ENCODE results near the gene CHST11. TPM values are rescaled to one million over a fixed set of nuclear protein-coding genes. Genes with fewer than 3 reads are reported as not detected.

CHST11 gene
- total and polyA plus RNA-seq, 4 donors: 0.57 to 11.1 (median 3.7) TPM

GRCh38 chr12:104626069-104626837, 169.5 kb downstream of the CHST11 start:
- Histone ChIP-seq H3K36me3 (ENCODE audit: control insufficient read depth in 4 of 4, insufficient read depth in 3 of 4, low read depth in 1 of 4, low read length in 3 of 4) (no peaks in the 10 kb centered on the region), H3K9ac (ENCODE audit: low read depth in 1 of 2, low read length in 2 of 2) (no peak overlapping the region), H3K4me3 (ENCODE audit: low read depth in 1 of 3, low read length in 3 of 3) (no peak overlapping the region), H3K4me1 (ENCODE audit: control insufficient read depth in 4 of 4, insufficient read depth in 4 of 4, low read length in 3 of 4) (no peaks in the 10 kb centered on the region), H3K27ac (ENCODE audit: low read depth in 1 of 2, low read length in 2 of 2) (no peak overlapping the region), H3K27me3 (ENCODE audit: control insufficient read depth in 4 of 4, insufficient read depth in 4 of 4, low read length in 3 of 4) (no peaks in the 10 kb centered on the region), H3K9me3 (ENCODE audit: control insufficient read depth in 4 of 4, low read length in 3 of 4) (peaks cover 0 to 1% (median 0%) of the 10 kb centered on the region in 4 donors)
- TF ChIP-seq HNF4G (IDR thresholded peaks at IDR 0.05) (no peak), EGR1 (IDR thresholded peaks at IDR 0.05; ENCODE audit: low read depth in 2 of 2) (no peak), TAF1 (conservative IDR thresholded peaks at IDR 0.05) (no peak), RAD21 (IDR thresholded peaks at IDR 0.05) (no peak), JUND (IDR thresholded peaks at IDR 0.05) (no peak), FOXA2 (IDR thresholded peaks at IDR 0.05) (no peak), SP1 (IDR thresholded peaks at IDR 0.05) (no peak), MAX (IDR thresholded peaks at IDR 0.05) (no peak), NR2F2 (IDR thresholded peaks at IDR 0.05) (no peak), HNF4A (conservative IDR thresholded peaks at IDR 0.05) (no peak), FOXA1 (IDR thresholded peaks at IDR 0.05) (no peak)
- TF ChIP-seq, protein P1, sequence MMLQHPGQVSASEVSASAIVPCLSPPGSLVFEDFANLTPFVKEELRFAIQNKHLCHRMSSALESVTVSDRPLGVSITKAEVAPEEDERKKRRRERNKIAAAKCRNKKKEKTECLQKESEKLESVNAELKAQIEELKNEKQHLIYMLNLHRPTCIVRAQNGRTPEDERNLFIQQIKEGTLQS (IDR thresholded peaks at IDR 0.05): no peak
- TF ChIP-seq, protein P2, sequence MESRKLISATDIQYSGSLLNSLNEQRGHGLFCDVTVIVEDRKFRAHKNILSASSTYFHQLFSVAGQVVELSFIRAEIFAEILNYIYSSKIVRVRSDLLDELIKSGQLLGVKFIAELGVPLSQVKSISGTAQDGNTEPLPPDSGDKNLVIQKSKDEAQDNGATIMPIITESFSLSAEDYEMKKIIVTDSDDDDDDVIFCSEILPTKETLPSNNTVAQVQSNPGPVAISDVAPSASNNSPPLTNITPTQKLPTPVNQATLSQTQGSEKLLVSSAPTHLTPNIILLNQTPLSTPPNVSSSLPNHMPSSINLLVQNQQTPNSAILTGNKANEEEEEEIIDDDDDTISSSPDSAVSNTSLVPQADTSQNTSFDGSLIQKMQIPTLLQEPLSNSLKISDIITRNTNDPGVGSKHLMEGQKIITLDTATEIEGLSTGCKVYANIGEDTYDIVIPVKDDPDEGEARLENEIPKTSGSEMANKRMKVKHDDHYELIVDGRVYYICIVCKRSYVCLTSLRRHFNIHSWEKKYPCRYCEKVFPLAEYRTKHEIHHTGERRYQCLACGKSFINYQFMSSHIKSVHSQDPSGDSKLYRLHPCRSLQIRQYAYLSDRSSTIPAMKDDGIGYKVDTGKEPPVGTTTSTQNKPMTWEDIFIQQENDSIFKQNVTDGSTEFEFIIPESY (IDR thresholded peaks at IDR 0.05): no peak
- TF ChIP-seq, protein P3, sequence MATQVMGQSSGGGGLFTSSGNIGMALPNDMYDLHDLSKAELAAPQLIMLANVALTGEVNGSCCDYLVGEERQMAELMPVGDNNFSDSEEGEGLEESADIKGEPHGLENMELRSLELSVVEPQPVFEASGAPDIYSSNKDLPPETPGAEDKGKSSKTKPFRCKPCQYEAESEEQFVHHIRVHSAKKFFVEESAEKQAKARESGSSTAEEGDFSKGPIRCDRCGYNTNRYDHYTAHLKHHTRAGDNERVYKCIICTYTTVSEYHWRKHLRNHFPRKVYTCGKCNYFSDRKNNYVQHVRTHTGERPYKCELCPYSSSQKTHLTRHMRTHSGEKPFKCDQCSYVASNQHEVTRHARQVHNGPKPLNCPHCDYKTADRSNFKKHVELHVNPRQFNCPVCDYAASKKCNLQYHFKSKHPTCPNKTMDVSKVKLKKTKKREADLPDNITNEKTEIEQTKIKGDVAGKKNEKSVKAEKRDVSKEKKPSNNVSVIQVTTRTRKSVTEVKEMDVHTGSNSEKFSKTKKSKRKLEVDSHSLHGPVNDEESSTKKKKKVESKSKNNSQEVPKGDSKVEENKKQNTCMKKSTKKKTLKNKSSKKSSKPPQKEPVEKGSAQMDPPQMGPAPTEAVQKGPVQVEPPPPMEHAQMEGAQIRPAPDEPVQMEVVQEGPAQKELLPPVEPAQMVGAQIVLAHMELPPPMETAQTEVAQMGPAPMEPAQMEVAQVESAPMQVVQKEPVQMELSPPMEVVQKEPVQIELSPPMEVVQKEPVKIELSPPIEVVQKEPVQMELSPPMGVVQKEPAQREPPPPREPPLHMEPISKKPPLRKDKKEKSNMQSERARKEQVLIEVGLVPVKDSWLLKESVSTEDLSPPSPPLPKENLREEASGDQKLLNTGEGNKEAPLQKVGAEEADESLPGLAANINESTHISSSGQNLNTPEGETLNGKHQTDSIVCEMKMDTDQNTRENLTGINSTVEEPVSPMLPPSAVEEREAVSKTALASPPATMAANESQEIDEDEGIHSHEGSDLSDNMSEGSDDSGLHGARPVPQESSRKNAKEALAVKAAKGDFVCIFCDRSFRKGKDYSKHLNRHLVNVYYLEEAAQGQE (IDR thresholded peaks at IDR 0.05): no peak
- no peak for DNase-seq (ENCODE audit: low spot score)
- 72% methylated on average over 5 of the region's 5 CpGs for WGBS

DNA sequence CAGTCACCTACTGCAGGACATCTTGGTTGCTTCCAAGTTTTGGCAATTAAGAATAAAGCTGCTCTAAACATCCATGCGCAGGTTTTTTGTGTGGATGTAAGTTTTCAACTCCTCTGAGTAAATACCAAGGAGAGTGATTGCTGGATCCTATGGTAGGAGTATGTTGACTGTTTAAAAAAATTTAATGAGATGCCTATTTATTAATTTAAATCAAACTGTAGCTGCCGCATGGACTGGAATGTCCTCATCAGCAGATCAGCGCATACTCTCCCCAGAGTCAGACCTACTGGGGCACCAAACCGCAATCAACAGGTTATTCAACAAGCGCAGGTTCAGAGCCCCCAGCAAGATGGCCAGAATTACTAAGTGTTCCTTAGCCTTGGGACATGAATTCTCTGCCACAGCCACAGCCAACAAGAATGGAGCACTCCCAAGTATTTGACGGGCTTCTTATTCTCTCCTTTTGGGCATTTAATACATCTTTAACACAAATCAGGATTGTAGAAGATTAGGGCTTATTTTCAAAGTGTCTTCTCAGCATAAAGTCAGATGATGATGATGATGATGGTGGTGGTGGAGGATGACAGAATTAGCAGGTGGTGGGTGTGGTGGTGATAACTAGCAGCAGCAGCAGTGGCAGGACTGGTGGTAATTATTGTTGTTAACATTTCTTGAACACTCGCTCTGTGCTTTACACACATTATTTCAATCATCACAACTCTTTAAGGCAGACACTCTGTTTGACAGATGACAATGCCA, 170.7 kb downstream of the CHST11 start:
- Histone ChIP-seq H3K27ac (ENCODE audit: low read depth in 1 of 2, low read length in 2 of 2) (no peak overlapping the region), H3K4me1 (ENCODE audit: control insufficient read depth in 4 of 4, insufficient read depth in 4 of 4, low read length in 3 of 4) (no peaks in the 10 kb centered on the region), H3K36me3 (ENCODE audit: control insufficient read depth in 4 of 4, insufficient read depth in 3 of 4, low read depth in 1 of 4, low read length in 3 of 4) (no peaks in the 10 kb centered on the region), H3K9ac (ENCODE audit: low read depth in 1 of 2, low read length in 2 of 2) (no peak overlapping the region), H3K27me3 (ENCODE audit: control insufficient read depth in 4 of 4, insufficient read depth in 4 of 4, low read length in 3 of 4) (no peaks in the 10 kb centered on the region), H3K9me3 (ENCODE audit: control insufficient read depth in 4 of 4, low read length in 3 of 4) (no peaks in the 10 kb centered on the region), H3K4me3 (ENCODE audit: low read depth in 1 of 3, low read length in 3 of 3) (no peak overlapping the region)
- no peak for DNase-seq (ENCODE audit: low spot score)
- WGBS: 79% methylated on average over 7 of the region's 7 CpGs
- TF ChIP-seq, protein P1 (IDR thresholded peaks at IDR 0.05): no peak
- TF ChIP-seq HNF4G (IDR thresholded peaks at IDR 0.05) (no peak), EGR1 (IDR thresholded peaks at IDR 0.05; ENCODE audit: low read depth in 2 of 2) (no peak), FOXA1 (IDR thresholded peaks at IDR 0.05) (no peak), NR2F2 (IDR thresholded peaks at IDR 0.05) (no peak), HNF4A (conservative IDR thresholded peaks at IDR 0.05) (no peak), FOXA2 (IDR thresholded peaks at IDR 0.05) (no peak), YY1 (IDR thresholded peaks at IDR 0.05) (no peak), GABPA (IDR thresholded peaks at IDR 0.05 in 1 of 2, conservative IDR thresholded peaks at IDR 0.05 in 1 of 2) (no peak), RXRA (IDR thresholded peaks at IDR 0.05) (no peak), RAD21 (IDR thresholded peaks at IDR 0.05) (no peak)
- TF ChIP-seq, protein P3 (IDR thresholded peaks at IDR 0.05): no peak
- TF ChIP-seq, protein P4, sequence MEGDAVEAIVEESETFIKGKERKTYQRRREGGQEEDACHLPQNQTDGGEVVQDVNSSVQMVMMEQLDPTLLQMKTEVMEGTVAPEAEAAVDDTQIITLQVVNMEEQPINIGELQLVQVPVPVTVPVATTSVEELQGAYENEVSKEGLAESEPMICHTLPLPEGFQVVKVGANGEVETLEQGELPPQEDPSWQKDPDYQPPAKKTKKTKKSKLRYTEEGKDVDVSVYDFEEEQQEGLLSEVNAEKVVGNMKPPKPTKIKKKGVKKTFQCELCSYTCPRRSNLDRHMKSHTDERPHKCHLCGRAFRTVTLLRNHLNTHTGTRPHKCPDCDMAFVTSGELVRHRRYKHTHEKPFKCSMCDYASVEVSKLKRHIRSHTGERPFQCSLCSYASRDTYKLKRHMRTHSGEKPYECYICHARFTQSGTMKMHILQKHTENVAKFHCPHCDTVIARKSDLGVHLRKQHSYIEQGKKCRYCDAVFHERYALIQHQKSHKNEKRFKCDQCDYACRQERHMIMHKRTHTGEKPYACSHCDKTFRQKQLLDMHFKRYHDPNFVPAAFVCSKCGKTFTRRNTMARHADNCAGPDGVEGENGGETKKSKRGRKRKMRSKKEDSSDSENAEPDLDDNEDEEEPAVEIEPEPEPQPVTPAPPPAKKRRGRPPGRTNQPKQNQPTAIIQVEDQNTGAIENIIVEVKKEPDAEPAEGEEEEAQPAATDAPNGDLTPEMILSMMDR (IDR thresholded peaks at IDR 0.05; ENCODE audit: low read depth, low read length, missing input control): no peak

All from liver (tissue), 9 donors.